HG03354 (cell line): ENCODE measurements around the gene OASL.
A peak's percentile ranks its signal among the peaks of the same experiment; 100 is the strongest.
"Not testable (repeated sequence)": the region's sequence is repeated elsewhere in the genome, so short reads cannot be mapped to it uniquely, and the experiment has no call there.

Experiments
- ATAC-seq: cut with Tn5 transposase; IDR thresholded peaks from one replicate; pipeline ENCODE4 v1.9.1; 2021; ENCODE audit warnings: mild to moderate bottlenecking; ENCODE audit not compliant: unreplicated experiment, poor library complexity, severe bottlenecking

OASL gene

GRCh38 chr12:121038861-121039668 is at the start of gene OASL:
TSS of gene OASL (minus strand) at chr12:121039246. CDS start at chr12:121038971, 275 bp downstream.
- peak; percentile 84 for ATAC-seq

DNA sequence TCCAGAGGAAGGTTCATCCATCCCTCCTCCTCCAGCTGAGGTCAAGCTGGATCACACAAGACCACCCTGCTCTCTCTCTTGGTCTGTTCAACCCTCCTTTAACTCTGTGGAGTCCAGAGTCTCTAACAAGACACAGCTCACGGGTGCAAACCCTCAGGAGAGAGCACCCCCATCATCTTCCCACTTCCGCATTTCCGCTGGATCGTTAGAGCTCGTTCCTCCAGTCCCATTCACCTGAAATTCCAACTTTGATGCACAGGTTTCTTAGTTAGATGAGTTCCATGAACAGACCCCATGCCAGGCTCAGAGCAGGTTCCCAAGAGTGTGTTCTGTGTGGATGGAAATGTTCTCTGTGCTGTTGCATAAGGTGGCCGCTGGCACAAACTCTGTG is 49.1 kb upstream of the OASL start:
- ATAC-seq: no peak

DNA sequence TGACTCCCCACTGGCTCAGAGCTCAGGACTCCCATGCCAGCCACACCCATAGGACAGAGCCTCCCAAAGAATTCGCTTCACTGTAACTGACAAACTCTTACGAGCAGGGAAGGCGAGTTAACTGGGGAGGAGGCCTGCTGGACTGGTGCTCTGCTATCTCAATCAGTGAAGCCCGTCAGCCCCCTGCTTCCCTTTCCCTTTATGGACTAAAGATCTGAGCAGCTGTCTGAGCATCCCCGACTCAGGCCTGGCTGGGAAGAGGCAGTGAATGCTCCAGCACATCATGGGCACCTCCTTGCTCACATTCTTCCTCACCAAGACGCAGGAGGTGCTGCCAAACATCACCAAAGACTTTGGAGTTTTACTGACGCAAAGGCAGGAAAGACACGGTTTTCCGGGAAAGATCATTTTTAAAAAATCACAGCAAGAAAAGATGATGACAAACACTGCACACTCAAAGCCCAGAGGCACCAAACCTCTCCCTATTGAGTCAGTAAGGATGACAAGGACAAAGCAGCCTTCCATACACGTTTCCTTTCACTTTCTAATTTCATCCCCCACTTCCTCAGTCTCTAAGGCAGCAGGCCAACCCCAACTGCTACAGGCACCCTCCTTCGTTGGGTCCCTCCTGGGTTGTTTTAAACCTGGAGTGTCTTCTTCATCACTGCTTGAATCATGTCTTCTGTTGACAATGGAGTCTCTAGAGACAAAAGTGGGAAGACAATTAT is 48.6 kb upstream of the OASL start:
- ATAC-seq: no peak

DNA sequence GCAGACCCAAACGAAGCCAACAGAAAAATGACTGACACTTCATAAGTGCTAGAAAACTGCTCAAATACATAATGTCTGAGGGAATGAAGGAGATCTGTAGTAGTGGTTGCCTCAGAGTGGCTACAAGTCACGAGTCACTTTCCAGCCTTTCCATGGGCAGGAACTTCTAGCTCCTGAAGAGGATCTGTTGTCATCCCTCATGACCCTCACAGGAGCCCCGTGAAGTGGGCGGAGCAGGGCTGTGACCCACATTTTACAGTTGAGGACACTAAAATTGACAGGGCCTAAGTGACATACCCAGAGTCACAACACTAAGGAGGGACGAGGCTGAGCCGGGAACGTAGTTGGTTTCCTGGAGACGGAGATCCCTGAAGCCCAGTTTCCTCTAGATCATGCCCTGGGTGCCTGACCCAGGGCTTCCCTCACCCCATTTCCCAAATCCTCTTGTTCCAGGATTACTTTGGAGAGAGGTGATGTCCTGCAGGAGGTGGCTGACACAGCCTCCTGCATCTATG is 47.8 kb upstream of the OASL start:
- ATAC-seq: no peak

DNA sequence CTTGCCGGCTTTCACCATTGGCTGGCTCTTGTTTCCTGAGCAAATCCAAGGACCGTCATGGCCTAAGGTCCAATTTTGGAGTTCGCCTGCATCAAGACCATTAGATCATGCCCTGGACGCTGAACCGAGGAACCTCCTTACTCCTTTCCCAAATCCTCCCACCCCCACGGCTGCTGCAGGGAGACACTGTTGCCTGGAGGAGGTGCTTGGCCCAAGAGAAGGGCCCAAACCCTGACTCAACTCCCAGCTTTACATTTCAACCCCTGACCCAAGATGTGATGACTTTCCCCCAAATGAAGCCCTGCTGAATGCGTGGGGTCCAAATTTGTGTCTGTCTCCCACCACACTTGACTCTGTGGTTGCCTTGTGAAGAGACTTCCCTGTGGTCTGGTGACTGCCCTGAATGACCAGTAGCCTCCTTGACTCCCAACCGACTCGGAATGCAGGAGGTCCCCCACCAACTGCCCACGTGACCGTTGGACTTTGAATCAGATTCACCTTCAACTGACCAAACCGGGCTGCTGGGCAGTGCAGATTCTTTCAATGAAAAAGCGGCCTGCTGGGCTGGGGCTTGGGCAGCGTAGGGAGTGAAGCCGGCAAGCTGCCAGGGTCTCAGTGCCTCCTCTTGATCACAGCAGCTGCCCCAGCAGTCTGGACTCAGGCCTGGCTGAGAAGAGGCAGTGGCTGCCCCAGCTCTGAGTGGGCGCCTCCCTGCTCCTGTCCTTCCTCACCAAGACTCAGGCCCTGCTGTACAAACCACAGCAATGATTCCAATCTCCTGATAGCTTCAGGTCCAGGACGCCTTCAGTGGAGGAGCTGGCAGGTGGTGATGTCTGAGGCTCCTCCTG is 46.7 kb upstream of the OASL start:
- no peak for ATAC-seq

DNA sequence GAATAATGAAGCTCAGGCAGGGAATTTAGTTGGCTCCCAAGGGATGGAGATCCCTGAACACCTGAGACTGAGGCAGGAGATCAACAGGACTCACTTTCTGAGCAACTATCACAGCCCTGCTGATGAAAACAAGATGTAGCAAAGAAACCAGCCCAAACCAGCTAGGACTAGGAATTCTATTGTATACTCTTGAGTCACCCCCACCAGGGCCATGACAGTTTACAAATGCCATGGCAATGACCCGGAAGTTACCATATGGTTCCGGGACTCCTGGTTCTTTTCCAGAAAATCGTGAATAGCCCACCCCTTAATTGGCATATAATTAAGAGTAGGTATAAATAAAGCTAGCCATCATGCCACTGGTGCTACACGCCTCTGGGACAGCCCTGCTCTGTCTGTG is 46.0 kb upstream of the OASL start:
- ATAC-seq: no peak

GRCh38 chr12:121084229-121084628 is 45.2 kb upstream of the OASL start:
- no peak for ATAC-seq

DNA sequence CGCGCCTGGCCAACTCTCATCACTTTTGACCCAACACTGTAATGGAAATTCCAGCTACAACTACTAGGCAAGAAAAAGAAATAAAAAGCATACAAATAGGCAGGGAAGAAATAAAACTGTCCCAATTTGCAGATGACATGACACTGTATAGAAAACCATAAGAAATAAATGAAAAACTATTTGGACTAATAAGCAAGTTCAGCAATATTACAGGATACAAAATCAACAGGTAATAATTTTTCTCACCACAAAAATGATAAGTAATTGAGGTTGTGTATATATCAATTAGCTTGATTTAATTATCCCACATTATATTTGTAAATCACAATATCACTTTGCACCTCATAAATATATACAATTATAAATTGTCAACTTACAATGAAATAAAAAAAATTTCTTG is 41.9 kb upstream of the OASL start:
- ATAC-seq: no peak

DNA sequence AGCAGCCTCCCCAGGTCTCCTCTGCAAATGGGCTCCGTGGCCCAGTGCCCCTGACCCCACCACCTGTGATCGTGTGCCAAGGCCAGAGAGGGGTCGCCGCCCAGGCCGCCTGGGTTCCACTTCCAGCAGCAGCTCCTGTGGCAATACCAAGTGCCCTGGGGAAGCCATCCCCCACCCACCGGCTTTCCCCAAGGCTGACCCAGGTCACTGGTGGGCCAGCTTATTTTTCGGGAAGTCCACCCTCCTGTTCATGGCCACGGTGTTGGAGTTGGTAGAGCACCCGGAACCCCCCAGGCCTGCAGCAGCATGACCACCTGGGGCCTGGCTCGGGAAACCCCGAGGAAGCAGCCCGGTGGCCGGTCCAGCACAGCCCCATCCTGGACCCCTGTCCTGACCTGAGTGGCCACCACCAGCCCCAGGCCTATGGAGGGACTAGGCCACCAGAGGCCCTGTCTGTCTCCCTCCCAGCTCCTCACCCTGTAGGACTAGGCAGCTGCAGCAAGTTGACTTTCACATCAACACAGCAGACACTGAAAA is 40.8 kb upstream of the OASL start:
- no peak for ATAC-seq

DNA sequence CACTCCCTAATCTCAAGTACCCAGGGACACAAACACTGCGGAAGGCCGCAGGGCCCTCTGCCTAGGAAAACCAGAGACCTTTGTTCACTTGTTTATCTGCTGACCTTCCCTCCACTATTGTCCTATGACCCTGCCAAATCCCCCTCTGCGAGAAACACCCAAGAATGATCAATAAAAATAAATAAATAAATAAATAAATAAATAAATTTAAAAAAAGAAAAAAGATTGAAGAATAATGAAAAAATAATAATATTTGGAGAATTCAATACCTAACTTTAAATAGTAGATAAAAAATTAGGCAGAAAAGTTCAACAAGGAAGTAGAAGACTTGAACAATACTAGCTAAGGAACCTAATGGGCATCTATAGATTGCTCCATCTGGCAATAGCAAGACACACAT is 38.4 kb upstream of the OASL start:
- ATAC-seq: not testable (repeated sequence)

DNA sequence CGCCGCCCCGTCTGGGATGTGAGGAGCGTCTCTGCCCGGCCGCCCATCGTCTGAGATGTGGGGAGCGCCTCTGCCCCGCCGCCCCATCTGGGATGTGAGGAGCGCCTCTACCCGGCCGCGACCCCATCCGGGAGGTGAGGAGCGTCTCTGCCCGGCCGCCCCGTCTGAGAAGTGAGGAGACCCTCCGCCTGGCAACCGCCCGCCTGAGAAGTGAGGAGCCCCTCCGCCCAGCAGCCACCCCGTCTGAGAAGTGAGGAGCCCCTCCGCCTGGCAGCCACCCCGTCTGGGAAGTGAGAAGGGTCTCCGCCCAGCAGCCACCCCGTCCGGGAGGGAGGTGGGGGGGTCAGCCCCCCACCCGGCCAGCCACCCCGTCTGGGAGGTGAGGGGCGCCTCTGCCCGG is 36.9 kb upstream of the OASL start:
- ATAC-seq: not testable (repeated sequence)

GRCh38 chr12:121072147-121072546 is 33.1 kb upstream of the OASL start:
- no peak for ATAC-seq

DNA sequence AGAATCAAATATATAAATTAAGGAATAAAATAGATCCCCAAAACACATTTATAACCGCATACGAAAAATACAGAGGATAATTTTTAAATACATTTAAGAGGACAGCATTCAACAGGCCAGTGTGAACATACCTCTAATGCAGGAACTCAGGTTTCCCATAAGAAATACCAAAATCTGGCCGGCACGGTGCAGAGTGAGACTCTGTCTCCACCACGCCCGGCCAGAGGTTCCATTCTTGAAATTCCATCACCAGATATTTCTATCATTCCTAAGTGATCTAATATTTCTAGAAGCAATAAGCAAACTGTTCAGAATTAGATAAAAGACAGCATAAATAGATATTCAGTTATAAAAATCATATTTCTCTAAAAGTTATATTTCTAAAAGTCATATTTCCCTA is 30.2 kb upstream of the OASL start:
- no peak for ATAC-seq

GRCh38 chr12:121065345-121065744 is 26.3 kb upstream of the OASL start:
- no peak for ATAC-seq

- ATAC-seq: not testable (repeated sequence)
Observed at GRCh38 chr12:121064586-121064985, 25.5 kb upstream of the OASL start.

GRCh38 chr12:121064116-121064515 is 25.1 kb upstream of the OASL start:
- no peak for ATAC-seq

GRCh38 chr12:121062391-121063045 is 23.5 kb upstream of the OASL start:
- ATAC-seq: no peak

GRCh38 chr12:121061831-121062230 is 22.8 kb upstream of the OASL start:
- ATAC-seq: no peak
